Measurements from ENCODE around the gene SPATA13. TPM values are rescaled to one million over a fixed set of nuclear protein-coding genes. Genes with fewer than 3 reads are reported as not detected.

The SPATA13 gene
- total RNA-seq, 4 donors from 2014 or later, result 10.0 to 24.6 (median 13.4) TPM

GRCh38 chr13:24351423-24351822 is 190.9 kb downstream of the SPATA13 start:
- Histone ChIP-seq H3K9me3 (no peaks in the 10 kb centered on the region), H3K27ac (no peak overlapping the region), H3K36me3 (no peaks in the 10 kb centered on the region), H3K4me3 (no peak overlapping the region), H3K27me3 (no peaks in the 10 kb centered on the region), H3K4me1 (no peaks in the 10 kb centered on the region)
- no peak for ATAC-seq
- 43 to 83% methylated on average over 1 to 3 of the region's 3 CpGs for WGBS, 2 donors (ENCODE audit: low coverage in 1 of 2)
- TF ChIP-seq, protein P1, sequence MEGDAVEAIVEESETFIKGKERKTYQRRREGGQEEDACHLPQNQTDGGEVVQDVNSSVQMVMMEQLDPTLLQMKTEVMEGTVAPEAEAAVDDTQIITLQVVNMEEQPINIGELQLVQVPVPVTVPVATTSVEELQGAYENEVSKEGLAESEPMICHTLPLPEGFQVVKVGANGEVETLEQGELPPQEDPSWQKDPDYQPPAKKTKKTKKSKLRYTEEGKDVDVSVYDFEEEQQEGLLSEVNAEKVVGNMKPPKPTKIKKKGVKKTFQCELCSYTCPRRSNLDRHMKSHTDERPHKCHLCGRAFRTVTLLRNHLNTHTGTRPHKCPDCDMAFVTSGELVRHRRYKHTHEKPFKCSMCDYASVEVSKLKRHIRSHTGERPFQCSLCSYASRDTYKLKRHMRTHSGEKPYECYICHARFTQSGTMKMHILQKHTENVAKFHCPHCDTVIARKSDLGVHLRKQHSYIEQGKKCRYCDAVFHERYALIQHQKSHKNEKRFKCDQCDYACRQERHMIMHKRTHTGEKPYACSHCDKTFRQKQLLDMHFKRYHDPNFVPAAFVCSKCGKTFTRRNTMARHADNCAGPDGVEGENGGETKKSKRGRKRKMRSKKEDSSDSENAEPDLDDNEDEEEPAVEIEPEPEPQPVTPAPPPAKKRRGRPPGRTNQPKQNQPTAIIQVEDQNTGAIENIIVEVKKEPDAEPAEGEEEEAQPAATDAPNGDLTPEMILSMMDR (IDR thresholded peaks at IDR 0.05), result no peak
- TF ChIP-seq POLR2AphosphoS5 (IDR thresholded peaks at IDR 0.05), result no peak
- no peak for TF ChIP-seq POLR2A (IDR thresholded peaks at IDR 0.05)
- no peak for TF ChIP-seq EP300 (IDR thresholded peaks at IDR 0.05)

- WGBS, 2 donors (ENCODE audit: low coverage in 1 of 2), result 90 to 100% methylated on average over 1 of the region's 1 CpG
- no peaks in the 10 kb centered on the region for H3K4me1 ChIP-seq
- H3K27me3 ChIP-seq, result no peaks in the 10 kb centered on the region
- no peak for ATAC-seq
- no peak overlapping the region for H3K27ac ChIP-seq
- TF ChIP-seq EP300 (IDR thresholded peaks at IDR 0.05) (no peak), POLR2AphosphoS5 (IDR thresholded peaks at IDR 0.05) (no peak), POLR2A (IDR thresholded peaks at IDR 0.05) (no peak)
- TF ChIP-seq, protein P1 (IDR thresholded peaks at IDR 0.05), result no peak
- H3K9me3 ChIP-seq, result no peaks in the 10 kb centered on the region
- no peaks in the 10 kb centered on the region for H3K36me3 ChIP-seq
- no peak overlapping the region for H3K4me3 ChIP-seq
Observed at GRCh38 chr13:24353736-24354135, 193.2 kb downstream of the SPATA13 start.

- no peak for ATAC-seq
- no peak overlapping the region for H3K4me3 ChIP-seq
- no peaks in the 10 kb centered on the region for H3K27me3 ChIP-seq
- H3K4me1 ChIP-seq, result no peaks in the 10 kb centered on the region
- 75 to 100% methylated on average over 6 to 9 of the region's 13 CpGs for WGBS, 2 donors (ENCODE audit: low coverage in 1 of 2)
- TF ChIP-seq, protein P1 (IDR thresholded peaks at IDR 0.05), result no peak
- TF ChIP-seq EP300 (IDR thresholded peaks at IDR 0.05), result no peak
- TF ChIP-seq POLR2A (IDR thresholded peaks at IDR 0.05), result no peak
- no peak for TF ChIP-seq POLR2AphosphoS5 (IDR thresholded peaks at IDR 0.05)
- no peaks in the 10 kb centered on the region for H3K36me3 ChIP-seq
- H3K27ac ChIP-seq, result no peak overlapping the region
- H3K9me3 ChIP-seq, result no peaks in the 10 kb centered on the region
Observed at GRCh38 chr13:24355103-24355502, 194.6 kb downstream of the SPATA13 start.

- no peak for ATAC-seq
- no peaks in the 10 kb centered on the region for H3K4me1 ChIP-seq
- H3K27me3 ChIP-seq, result no peaks in the 10 kb centered on the region
- TF ChIP-seq, protein P1 (IDR thresholded peaks at IDR 0.05), result no peak
- no peak for TF ChIP-seq POLR2AphosphoS5 (IDR thresholded peaks at IDR 0.05)
- TF ChIP-seq POLR2A (IDR thresholded peaks at IDR 0.05), result no peak
- TF ChIP-seq EP300 (IDR thresholded peaks at IDR 0.05), result no peak
- WGBS, 2 donors (ENCODE audit: low coverage in 1 of 2), result 83 to 84% methylated on average over 7 of the region's 7 CpGs
- no peak overlapping the region for H3K4me3 ChIP-seq
- H3K36me3 ChIP-seq, result no peaks in the 10 kb centered on the region
- no peak overlapping the region for H3K27ac ChIP-seq
- H3K9me3 ChIP-seq, result no peaks in the 10 kb centered on the region
Observed at GRCh38 chr13:24356270-24356669, 195.8 kb downstream of the SPATA13 start.

Small RNA genes within 50 kb of the gene (small RNA-seq; reads per million reads assigned to genes)
- 0 reads per million in 4 donors for gene MIR2276

Other genes with a start within 250 kb of the SPATA13 start
- gene C1QTNF9, start 148.9 kb downstream of the SPATA13 start, total RNA-seq, result 1 to 10 TPM in 2 of 4 donors, under 1 TPM in 1, not detected in 1; 0.81 to 2.4 (median 1.1) TPM